Measurements from ENCODE around the gene MTX2. TPM values are rescaled to one million over a fixed set of nuclear protein-coding genes. Genes with fewer than 3 reads are reported as not detected.

The MTX2 gene
- 45.8 TPM for polyA plus RNA-seq (2013, experiment 1 of 2; ENCODE audit: insufficient read length)
- polyA plus RNA-seq (2013, experiment 2 of 2; ENCODE audit: insufficient read length), result 50.1 TPM

DNA sequence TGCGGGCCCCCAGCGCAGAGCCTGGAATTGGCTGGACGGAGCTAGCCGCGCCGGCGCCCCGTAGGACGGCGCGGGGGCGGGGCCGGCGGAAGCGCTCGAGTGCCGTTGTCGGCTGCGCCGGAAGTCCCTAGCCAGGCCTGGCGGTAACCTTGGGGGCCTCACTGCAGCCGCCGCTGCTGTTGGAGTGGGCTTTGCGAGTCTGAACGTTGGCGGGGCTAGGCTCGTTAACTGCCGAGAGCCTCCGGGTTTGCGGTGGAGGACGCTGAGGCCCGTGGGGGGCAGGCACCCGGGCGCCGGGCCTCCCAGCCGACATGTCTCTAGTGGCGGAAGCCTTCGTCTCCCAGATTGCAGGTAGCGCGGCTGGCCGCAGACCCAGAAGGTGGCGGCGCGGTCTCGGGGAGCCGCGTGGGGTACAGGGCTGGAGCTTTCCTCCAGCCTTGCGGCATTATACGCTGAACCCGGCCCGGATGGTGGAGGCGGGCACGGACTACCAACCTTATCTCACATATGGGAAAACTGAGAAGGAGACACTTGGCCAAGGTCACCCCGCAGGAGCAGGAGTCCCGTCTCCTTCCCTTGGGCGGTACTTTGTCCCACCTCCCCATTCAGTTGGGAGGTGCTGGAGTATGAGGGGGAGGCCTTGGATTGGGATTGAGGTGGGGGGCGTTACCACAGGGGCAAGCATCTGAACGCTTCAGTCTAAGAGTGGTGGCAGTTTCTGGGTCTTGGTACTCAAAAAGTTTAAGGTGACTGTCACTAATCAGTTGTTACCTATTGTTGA is at the start of gene MTX2:
Gene MTX2, plus strand, starts transcription at position 124 of the 781 bp plus-strand sequence. Its CDS starts 188 bp downstream, at position 312.
- peak; percentile 70 for DNase-seq

DNA sequence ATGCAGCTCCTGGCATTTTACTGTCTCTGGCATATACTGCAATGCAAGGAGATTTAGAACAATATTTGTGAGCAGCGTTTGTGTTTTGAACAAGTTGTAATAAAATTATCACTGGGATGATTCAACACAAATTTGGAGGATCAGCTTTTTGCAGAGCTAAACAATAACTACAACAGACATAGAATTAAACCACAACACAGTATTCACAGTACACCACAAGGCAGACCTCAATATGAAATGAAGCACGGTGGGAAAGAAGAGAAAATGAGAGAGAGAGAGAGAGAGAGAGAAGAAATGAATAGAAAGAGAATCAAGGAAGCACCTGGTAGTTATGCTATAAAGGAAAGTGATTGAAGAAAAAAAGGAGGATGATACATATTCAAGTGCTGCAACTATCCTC is 41.4 kb upstream of the MTX2 start:
- DNase-seq, result no peak

GRCh38 chr2:176234156-176234555 is 35.1 kb upstream of the MTX2 start:
- DNase-seq, result no peak

GRCh38 chr2:176234940-176235339 is 34.3 kb upstream of the MTX2 start:
- no peak for DNase-seq

DNA sequence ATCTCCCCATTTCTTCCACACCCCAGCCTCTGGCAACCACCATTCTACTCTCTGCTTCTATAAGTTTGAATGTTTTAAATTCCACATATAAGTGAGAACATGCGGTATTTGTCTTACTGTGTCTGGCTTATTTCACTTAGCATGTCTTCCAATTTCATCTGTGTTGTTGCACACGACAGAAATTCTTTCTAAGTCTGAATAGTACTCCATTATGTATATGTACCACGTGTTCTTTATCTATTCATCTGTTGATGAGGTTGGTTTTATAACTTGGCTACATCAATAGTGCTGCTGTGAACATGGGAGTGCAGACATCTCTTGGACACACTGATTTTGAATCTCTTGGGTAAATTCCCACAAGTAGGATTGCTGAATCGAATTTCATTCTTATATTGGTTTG is 31.8 kb upstream of the MTX2 start:
- DNase-seq, result no peak

- DNase-seq, result no peak
These were observed 30.2 kb upstream of the MTX2 start for GRCh38 chr2:176239031-176239430.

DNA sequence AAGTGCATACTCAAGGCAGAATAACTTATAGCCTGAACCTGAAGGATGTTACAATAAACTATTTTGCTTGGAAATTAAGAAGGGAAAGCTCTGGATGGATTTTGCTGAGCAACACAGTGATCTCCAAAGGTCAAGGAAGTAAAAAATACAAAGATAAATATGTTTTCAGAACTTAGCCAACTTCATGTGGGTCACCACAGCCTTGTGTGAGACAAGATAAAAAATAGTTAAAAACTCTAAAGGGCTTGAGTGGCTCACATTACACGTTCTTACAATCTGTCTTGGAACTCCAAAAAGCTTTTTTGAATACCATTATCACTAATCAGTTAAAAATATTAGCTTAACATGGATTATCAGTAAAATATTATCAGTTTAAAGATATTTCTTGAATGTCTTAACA is 28.9 kb upstream of the MTX2 start:
- no peak for DNase-seq

GRCh38 chr2:176242276-176242675 is 27.0 kb upstream of the MTX2 start:
- peak; percentile 16 for DNase-seq

GRCh38 chr2:176246331-176246730 is 22.9 kb upstream of the MTX2 start:
- DNase-seq, result no peak

- DNase-seq, result no peak
These were observed 21.4 kb upstream of the MTX2 start for GRCh38 chr2:176247859-176248258.

GRCh38 chr2:176251928-176252327 is 17.3 kb upstream of the MTX2 start:
- DNase-seq, result no peak

DNA sequence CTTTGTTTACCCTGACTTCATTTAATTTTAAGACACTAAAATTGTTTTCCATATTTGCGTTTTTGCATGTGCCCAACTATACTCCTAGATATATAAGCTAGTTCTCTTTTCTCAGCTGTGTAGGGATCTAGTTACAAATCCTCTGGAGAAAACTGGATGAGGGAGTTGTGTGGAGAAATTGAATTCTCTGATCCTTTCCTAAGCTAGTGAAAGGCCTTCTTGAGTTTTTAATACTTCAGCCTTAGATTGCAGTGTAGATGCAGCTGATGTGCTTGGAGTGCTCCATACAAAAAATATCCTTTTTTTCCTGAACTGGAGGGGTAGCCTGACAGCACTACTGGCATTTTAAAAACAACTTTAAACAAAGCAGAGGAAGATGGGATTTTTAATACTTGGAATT is 8.6 kb upstream of the MTX2 start:
- DNase-seq, result no peak

DNA sequence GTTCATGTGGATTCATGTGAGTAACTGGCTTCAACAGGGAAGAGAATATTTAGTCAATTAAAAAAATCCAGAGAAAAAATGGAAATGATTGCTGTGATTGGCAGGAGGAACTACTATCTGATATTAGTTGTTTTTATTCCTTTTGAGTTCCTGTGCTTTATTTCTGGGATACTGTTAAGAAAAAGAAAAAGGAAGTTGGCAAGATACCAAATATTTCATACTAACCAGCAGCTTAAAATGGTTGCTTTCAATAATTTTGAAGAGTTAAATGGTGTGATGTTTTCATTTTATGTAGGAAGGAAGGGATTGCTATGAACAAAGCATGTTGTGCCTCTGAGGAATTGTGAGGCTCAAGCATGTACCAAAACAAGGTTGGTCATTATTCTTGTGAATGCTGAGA is 8.1 kb upstream of the MTX2 start:
- no peak for DNase-seq

DNA sequence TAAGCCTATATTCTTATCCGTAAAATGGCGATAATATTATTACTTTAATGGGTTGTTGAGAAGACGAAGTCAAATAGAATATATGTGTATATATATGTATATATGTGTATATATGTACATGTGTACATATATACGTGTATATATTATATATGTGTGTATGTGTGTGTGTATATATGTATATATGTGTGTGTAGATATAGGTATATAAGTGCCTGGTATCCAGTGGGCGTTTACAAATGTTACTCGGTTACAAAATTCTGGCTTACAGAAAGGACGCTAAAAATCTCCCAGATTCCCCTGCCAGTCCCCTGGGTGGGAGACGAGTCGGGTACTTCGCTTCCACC is 295 bp upstream of the MTX2 start:
- no peak for DNase-seq

DNA sequence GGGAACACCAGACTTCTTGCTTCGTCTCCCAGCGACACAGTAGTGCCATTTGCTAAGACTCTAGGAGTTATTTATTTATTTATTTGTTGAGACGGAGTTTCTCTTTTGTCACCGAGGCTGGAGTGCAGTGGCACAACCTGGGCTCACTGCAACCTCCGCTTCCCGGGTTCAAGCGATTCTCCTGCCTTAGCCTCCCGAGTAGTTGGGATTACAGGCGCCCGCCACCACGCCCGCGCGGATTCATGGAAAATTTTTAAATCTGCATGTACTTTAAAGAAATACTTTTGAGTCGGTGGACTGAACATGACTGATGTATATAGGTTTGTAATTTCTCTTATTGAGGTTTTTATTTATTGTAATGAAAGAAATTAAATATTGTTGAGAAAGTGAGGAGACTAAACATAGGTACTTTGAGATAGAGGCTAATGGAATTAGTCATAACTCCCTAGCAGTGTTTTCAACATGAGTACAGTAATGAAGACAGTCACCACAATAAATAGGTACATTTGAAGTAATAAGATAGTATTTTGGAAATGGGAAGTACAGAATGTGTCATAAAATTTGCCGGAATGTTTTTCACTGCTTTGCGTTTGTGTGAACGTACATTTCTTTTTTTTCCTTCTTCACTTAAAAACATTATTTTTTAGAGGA is 983 bp downstream of the MTX2 start:
- DNase-seq, result peak; percentile 7

GRCh38 chr2:176272870-176273459 is 3.7 kb downstream of the MTX2 start:
- DNase-seq, result no peak

DNA sequence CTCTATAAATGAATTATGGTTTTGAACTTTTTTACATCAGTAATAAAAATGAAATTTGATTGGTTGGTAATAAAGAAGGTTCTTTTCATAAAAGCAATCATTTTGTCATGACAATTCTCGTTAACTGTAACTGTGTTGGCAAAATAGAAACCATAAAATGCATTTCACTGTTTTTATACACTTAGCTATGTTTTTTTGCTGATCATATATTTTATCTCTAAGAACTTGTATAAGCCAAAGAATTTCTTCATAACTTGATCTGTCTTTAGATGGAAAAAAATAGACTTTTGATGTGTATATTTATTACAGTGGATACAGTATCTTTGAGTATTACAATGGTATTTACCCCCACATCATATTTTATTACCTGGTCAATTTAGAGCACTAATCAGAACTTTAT is 9.7 kb downstream of the MTX2 start:
- no peak for DNase-seq

DNA sequence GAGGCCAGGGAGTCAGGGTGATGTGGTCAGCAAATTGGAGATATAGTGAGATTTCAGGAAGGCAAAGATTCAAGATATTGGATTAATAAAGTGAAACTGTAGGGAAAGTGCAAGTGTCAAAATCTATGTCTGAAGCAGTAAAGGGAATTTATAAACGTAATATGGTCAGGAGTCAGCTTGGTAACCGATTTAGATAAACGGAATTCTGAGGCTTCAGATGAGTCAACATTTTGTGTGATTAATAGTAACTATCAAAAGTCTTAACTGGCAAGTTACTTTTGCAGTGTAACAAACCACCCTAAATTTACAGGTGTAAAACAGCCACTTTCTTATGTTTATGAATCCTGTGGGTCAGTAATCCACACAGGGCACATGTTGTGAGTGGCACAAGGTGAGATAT is 10.9 kb downstream of the MTX2 start:
- DNase-seq, result no peak

GRCh38 chr2:176280867-176281658 is 11.8 kb downstream of the MTX2 start:
- DNase-seq, result peak; percentile 74

- DNase-seq, result peak; percentile 52
These were observed 14.2 kb downstream of the MTX2 start for GRCh38 chr2:176283291-176284068.

GRCh38 chr2:176284461-176285049 is 15.3 kb downstream of the MTX2 start:
- no peak for DNase-seq

GRCh38 chr2:176285321-176285720 is 16.1 kb downstream of the MTX2 start:
- peak; percentile 75 for DNase-seq
